NCI-H2196 (cell line): ENCODE data around the gene SORCS2.
"Not testable (repeated sequence)": the region's sequence is repeated elsewhere in the genome, so short reads cannot be mapped to it uniquely, and the experiment has no call there.

Experiments
- DNase-seq: peaks from one replicate; lab custom pipeline; 2025; ENCODE audit not compliant: unreplicated experiment; lab: John Stamatoyannopoulos, UW

Gene SORCS2

DNA sequence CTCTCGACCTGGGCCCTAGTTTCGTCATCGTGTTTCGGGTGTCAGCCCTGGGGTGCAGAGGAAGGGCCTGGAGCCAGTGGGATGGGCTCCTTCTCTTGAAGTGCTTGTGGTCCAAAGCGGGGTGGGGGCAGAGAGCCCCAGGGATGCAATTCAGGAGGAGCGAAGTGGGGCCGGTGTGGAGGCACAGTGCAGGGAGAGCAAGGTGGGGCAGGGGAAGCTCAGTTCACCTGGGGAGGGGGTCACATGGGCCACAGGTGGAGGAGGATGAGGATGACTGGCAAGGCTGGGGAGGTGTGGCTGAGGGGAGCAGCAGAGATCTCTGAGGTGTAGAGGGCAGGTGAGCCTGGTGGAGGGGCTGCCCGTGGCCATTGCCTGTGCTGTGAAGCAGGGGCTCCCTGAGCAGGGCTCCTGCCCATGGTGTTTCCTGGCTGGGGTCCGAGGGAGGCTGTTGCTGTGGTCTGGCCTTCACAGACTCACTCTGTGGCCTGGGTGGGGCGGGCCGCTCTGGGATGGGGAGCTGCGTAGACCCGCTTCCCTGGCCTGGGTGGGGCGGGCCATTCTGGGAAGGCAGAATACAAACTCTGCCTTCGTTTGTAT lies 6.9 kb downstream of the SORCS2 start:
- DNase-seq, result no peak

DNA sequence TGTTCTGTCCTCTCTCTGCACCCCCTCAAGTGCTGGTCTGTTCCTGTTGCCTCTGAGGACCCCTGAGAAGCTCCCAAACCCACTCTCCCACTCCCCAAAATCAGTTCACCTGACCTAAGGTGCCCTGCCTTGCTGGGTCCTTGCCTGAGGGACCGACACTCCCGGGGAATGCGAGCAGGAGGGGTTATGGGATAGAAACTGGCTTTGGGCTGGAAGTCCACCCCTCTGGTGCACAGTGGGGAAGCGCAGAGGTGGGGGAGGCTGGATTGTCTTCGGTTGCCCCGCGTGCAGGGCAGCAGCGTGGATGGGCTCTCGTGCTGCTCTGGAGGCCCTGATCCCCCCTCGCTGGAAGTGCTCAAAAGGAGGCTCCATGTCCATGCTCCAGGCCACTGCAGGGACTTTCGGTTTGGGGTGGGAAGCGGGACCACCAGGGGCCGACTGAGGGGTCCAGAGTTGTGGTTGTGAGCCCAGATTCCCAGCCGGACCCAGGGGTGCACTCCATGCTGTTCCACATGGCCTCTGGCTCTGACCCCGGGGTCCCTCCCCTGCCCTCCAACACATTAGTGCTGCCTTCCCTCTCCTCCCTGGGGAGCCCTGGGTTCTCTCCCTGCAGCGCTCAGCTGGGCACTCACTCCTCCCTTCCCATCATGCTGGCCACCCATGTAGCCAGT lies 7.6 kb downstream of the SORCS2 start:
- no peak for DNase-seq

DNA sequence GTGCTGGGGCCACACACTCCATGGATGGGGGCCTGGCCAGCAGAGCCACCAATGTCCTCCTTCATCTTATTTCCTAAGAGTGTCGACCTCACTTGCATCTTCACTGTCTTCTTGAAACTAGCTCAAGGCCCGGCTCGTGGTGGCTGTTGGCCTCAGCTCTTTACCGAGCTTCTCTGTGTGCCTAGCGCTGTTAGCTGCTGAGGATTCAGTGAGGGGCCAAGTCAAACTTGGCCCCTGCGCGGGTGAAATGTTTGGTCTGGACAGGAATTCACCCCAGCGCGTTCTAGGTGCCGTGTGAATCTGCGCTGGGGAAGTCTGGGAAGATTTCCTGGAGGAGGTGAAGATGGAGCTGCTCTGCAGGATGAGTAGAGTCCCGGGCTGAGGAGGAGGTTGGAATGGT lies 8.5 kb downstream of the SORCS2 start:
- no peak for DNase-seq

DNA sequence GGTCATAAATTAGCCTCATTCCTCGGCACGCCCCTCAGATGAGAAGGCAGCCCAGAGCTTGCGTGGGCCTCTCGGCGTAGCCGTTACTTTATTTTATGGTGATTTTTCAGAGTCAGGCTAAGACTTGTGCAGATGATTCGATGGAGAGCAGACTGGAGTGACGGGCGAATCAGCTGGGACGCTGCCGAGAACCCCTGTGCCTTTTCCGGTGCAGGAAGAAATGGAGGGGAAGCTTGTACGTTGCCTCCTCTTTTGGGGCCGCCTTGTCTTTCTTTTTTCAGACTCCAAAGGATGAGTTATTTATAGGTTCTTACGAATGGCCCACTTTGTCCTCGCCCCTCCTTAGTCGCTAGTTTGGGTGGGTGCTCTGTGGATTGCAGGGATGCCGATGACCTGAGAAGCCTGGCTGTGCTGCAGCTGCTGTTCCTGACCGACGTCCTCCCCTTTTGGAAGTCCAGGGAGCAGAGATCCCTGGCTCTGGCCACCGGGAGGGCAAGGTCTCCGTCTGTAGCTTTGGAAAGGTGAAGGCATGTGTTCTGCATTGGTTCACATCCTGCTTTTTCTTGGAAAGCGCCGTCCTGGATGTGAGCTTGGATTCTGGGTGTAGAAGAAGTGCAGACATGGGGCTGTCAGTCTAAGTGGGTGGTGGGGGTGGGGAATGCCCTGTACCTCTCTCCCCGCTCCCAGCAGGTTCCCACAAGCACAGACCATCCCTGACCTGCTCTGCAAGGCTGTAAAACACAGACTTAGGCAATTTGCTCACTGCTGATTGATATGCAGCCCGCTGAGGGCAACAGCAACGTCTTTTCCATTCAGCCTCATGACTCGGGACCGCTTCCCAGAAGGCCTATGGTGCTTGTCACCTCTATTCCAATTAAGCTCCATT lies 9.3 kb downstream of the SORCS2 start:
- no peak for DNase-seq

DNA sequence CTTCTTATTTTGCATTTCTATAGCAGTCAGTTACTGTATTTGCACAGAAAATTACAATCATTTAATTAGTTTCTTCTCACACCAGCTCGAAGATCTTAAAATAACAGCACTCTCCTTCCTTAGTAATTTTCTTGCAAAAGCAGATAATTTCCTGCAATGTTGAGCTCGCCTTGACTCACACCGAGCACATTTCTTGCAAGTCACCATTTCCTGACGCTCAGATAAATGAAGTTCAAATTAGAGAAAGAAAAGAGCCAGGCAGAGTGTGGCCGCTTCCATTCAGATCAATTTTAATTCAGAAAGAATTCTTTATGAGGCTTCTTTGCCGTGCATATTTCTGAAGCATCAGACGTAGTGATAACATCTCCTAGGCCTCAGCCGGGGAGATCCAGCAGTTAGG lies 10.1 kb downstream of the SORCS2 start:
- no peak for DNase-seq

DNA sequence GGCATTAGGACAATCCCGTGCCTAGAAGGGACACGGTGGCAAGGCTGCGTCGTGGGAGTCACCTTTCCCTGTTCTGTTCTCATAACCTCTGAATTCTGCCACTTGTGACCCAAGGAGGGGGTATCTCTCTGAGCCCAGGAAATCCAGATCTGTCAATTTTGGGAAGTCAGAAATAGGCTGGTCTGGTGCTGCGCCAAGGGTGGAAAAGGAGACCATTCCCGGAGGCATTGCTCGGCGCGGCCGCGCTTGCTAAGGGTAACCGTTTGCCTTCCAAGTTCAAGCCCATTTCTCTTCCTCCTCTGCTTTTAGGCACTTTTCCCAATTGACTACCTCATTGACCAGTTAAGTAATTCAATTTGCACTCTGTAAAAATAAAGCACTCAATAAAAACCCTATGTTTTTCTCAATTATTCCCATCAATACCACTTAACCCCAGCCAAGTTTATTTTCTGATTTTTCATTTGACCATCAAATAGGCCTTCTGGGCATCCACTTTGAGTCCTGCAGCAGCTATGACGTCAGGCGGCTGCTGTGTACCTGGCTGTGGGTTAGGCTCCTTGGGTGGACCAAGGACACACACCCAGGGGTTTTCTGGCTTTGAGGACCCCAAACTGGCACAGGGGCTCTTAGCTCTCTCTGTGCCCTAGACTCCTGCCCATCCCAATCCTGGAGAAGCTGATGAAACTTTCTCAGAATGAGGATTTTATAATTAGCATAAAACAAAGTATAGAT lies 12.5 kb downstream of the SORCS2 start:
- no peak for DNase-seq

DNA sequence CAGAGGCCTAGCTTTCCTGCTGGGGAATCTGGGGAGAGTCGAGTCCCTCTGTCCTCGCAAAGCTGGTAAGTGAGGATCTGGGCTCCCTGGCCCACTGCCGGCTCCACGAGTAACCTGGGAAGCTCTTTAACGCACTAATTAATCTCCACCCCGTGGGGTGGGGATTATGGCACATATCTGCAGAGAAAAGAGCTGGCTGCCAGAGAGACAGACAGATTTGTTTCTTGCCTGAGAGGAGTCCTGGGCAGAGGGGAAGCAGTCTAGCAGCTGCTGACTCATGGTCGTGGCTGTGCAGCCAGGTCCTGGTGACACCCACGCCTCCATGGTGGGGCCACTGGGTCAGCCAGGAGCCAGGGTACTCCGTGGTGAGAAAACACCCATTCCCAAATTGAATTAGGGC lies 14.0 kb downstream of the SORCS2 start:
- no peak for DNase-seq

DNA sequence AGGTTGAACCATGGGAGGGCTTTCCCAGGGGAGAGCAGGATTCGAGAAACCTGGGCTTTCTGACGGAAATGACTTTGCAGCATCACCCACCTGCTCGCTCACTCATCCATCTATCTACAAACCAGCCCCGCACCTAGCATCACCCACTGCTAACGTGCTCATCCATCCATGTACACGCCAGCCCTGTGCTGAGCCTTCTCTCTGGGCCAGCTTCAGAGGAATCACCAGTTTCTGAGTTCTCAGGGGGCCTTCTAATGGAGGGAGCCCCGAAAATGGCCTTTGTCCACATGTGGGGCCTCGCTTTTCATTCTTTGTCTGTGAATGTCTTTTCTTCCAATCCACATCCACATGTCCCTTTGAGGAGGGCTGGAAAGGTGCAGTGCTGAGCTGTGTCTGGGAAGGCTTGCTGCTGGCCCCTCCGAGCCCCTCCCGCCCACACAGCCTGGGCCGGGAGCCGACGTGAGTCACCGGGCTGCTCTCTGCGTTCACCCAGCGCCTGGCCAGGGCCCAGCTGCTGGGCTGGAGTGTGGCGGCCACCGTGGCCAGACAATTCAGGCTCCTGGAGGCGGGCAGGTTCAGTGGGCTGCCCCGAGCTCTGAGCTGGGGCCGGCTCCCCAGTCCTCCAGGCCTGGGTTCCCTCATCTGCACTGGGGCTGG lies 14.7 kb downstream of the SORCS2 start:
- peak; percentile 30 for DNase-seq

DNA sequence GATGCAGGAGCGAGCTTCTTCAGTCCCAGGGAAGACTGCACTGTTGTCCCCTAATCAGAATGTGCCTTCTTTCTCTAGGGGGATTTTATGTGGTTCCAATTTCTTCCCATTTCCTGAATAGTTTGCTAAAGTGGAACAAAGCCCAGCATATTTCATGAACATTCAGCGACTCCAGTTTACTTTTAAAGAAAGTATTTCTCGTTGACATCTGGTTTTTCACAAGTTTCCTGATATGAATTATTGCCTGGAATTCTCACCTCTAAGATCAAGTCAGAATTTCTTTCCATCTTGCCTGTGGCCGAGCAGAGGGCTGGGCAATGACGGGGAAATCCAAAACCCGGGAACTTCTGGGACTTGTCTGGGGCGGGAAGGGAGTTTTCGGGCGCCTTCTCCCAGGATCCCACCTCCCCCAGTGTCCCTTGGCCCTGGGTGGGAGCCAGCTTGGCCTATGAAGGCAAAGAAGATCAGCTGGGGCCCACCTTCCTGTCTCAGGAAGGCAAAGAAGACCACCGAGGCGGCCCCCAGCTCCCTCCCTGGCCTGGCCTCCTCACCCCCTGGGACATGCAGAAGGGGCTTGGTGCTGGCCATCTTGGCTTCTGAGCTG lies 15.4 kb downstream of the SORCS2 start:
- DNase-seq, result no peak

DNA sequence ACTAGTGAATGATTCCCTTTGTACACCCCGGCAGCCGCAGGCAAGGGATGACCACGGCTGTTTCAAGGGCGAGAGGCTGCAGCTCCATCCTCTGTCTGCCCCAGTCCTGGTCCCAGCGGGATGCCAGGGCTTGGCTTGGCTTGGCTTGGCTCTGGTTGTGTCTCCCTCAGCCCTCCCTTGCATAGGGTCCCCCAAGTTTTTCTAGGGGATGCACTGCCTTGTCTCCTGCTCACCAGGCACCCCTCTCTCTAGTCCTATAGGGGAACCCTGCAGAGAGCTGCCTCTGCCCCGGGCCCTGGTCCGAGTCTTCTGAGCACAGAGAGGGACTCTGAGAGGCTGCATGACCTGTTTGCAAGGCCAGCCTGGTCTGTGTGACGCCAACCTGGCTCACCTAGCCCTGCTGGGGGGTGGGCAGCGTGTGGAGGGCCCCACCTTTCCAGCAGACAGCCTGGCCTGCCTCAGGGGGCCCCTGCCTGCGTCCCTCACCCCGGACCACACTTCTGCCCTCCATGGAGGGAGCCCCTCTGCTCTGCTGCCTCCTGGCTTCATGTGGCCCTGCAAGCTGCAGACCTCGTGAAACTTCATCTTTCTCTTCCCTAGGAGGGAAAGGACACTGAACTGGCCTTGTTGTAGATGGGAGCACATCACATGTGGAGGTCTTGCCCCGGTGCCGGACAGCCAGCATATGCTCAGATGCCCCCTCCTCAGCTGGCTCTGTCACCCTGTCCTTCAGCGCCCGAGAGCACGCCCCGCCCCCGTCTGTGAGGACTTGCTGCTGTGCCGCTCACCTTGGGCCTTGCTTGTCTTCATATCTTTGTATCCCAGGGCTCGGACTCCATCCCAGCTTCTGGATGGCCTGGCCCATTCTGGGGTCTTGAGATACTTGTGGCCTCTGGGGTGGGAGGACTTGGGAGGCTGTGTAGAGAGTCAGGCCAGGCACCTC lies 16.4 kb downstream of the SORCS2 start:
- no peak for DNase-seq

DNA sequence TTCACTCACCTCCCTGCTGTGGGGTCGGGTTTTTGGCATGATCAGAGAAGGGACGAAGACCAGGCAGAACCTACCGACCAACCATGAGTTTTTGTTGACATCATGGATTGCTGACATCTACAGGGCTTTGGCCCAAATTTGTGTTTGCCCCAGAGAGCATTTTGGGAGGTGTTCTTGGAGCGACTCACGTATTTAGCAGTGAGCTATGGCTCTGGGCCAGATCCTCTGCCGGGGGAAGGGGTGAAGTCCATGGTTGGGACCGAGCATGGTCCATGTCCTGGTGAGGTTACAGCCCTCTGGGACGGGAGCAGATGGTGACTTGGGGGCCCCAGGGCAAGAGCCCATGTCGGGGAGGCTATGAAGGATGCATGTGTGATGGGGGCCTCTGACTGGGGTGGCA lies 17.4 kb downstream of the SORCS2 start:
- no peak for DNase-seq

DNA sequence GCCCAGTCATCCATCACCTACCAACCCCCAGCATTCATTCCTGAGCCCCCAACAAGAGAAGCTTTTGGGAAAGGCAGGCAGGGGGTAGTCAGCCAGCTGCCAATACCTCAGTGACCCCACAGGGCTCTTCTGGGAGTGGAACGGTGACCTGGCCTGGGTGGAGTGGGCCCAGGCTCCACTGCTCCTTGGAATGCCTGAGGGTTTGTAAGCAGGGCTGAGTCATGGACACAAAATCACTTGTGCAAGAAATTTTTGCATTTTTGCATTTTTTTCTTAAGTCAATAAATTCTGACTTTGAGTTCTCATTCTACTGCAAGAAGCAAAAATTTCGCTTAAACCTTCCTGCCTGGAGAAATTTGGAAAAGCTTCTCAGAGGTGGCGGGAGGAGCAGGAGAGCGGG lies 18.5 kb downstream of the SORCS2 start:
- DNase-seq, result no peak

DNA sequence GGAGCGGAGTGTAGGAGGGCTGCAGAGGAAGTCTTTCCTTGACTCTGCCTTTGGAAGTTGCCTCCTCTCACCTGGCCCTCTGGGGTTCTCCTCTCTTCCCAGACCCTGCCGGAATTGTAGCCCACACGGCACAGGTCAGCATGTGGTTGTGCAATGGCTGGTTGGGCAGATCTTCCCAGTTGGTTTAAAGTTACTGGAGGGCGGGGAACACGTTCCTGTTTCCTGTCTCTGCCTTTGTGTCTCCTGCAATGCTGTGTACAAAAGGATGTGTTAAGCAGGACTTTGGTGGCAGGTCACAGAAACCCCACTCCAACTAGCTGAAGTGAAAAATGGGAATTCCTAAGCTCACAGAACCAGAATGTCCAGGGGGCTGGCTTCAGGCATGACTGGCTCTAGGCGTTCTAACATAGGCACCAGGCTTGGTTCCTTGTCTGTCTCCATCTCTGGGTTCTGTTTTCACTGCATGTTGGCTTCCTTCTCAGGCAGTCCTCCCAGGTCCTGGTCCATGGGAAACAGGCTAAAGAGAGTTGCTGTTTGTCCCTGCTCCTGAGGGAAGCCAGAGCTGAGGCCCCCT lies 19.9 kb downstream of the SORCS2 start:
- no peak for DNase-seq

DNA sequence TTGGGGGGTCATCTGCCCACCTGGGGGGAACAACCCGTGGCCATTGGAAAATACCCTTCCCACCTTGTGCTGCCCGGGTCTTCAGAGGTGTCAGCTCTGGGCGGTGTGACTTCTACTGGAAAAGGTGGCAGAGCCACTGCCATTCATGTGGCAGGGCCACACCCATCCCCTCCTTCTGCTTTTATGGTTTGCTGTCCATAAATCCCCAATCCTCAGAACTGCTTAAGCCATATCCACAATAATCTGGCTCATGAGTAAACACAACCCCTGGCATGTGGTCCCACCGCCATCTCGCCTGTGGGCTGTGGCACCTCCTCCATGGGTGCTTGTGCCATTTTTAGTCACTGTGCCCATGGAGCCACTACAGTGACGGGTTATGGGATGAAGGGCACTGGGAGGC lies 20.6 kb downstream of the SORCS2 start:
- DNase-seq, result no peak

DNA sequence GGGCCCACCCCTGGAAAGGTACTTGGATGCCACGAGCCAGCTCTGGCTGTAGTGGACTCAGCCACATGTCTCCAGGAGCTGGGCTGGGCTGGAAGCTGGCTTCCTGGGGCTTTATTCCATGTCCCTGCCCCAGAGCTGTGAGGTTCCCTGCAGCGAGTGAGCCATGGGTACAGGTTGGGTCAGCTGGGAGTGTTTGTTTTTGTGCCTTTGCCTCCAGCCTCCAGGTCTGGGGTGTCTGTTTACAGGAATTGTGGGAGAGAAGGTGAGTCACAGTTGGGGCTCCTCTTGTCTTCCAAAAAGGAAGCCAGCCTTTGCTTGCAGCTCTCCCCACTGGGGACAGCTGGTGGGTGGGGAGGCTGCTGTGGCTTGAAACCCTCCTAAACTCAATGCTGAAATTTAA lies 21.5 kb downstream of the SORCS2 start:
- no peak for DNase-seq

DNA sequence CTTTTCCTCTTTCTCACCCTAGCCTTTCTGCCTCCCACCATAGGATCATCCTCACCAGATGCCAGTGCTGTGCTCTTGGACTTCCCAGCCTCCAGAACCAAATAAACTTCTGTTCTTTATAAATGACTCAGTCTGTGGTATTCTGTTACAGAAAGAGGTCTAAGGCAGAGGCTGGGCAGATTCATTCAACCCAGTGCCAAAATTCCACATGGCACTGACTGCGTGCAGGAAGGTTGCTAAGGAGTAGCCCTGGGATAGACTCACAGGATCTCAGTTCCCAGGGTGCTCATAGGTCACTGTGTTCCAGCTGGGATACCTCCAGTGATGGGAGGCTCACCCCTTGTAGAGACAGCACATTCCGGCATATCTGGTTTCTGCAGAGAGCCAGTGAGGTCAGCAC lies 22.0 kb downstream of the SORCS2 start:
- DNase-seq, result no peak

DNA sequence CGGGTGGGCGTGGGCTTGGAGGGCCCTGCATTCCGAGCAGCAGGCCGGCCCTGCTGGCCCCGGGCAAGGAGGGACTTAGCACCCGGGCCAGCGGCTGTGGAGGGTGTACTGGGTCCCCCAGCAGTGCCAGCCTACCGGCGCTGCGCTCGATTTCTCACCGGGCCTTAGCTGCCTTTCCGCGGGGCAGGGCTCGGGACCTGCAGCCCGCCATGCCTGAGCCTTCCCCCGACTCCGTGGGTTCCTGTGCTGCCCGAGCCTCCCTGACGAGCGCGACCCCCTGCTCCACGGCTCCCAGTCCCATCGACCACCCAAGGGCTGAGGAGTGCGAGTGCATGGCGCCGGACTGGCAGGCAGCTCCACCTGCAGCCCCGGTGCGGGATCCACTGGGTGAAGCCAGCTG lies 22.8 kb downstream of the SORCS2 start:
- not testable (repeated sequence) for DNase-seq

DNA sequence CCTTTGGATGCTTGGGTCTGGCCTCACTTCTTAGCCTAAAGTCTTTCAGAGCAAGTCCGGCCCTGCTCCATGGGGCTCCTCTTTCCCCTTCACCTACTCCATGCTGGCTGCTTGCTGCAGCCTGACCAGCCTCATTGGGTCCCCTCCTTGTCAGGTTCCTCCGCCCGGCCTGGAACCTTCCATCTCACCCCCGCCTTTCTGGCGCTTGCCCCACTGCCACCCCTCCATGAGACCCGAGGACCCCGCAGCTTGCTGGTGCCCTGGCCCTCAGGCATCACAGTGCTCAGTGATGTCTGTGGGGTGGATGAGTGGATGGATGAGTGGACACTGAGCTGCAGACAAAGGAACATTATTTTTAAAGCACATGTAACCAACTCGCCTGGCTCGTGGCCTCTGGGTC lies 24.7 kb downstream of the SORCS2 start:
- no peak for DNase-seq
